ENCODE measurements around the gene PHACTR2.

PHACTR2 gene

GRCh38 chr6:143721642-143722041 is 43.9 kb downstream of the PHACTR2 start:
- Histone ChIP-seq H3K27ac (no peak overlapping the region), H3K36me3 (no peaks in the 10 kb centered on the region), H3K9me3 (ENCODE audit: severe bottlenecking) (no peaks in the 10 kb centered on the region), H3K4me3 (ENCODE audit: low read depth, low read length) (no peak overlapping the region), H3K27me3 (ENCODE audit: insufficient read depth, low read depth, severe bottlenecking) (no peaks in the 10 kb centered on the region)
- TF ChIP-seq, protein P1, sequence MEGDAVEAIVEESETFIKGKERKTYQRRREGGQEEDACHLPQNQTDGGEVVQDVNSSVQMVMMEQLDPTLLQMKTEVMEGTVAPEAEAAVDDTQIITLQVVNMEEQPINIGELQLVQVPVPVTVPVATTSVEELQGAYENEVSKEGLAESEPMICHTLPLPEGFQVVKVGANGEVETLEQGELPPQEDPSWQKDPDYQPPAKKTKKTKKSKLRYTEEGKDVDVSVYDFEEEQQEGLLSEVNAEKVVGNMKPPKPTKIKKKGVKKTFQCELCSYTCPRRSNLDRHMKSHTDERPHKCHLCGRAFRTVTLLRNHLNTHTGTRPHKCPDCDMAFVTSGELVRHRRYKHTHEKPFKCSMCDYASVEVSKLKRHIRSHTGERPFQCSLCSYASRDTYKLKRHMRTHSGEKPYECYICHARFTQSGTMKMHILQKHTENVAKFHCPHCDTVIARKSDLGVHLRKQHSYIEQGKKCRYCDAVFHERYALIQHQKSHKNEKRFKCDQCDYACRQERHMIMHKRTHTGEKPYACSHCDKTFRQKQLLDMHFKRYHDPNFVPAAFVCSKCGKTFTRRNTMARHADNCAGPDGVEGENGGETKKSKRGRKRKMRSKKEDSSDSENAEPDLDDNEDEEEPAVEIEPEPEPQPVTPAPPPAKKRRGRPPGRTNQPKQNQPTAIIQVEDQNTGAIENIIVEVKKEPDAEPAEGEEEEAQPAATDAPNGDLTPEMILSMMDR (IDR thresholded peaks at IDR 0.05; ENCODE audit: low read depth, low read length), result no peak
- no peak for DNase-seq

DNA sequence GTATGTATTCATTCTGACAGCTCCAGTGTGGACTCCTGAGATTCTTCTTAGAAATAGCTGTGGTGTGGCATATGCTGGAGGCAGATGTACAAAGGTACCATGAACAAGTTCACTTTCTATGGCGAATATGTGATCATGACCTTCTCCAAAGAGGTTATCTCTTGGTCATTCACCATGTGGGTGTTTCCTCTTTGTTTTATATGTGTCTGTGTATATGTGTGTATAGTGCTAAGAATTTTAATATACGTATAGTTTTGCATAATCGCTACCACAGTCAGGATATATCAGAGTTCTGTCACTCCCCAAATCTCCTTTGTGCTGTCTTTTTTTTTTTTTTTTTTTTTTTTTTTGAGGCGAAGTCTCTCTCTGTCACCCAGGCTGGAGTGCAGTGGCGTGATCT is 47.1 kb downstream of the PHACTR2 start:
- Histone ChIP-seq H3K36me3 (no peaks in the 10 kb centered on the region), H3K27ac (no peak overlapping the region), H3K27me3 (ENCODE audit: insufficient read depth, low read depth, severe bottlenecking) (no peaks in the 10 kb centered on the region), H3K4me3 (ENCODE audit: low read depth, low read length) (no peak overlapping the region), H3K9me3 (ENCODE audit: severe bottlenecking) (no peaks in the 10 kb centered on the region)
- TF ChIP-seq, protein P1 (IDR thresholded peaks at IDR 0.05; ENCODE audit: low read depth, low read length), result no peak
- no peak for DNase-seq

GRCh38 chr6:143726015-143726647 is 48.4 kb downstream of the PHACTR2 start:
- Histone ChIP-seq H3K9me3 (ENCODE audit: severe bottlenecking) (no peaks in the 10 kb centered on the region), H3K27ac (no peak overlapping the region), H3K27me3 (ENCODE audit: insufficient read depth, low read depth, severe bottlenecking) (no peaks in the 10 kb centered on the region), H3K36me3 (no peaks in the 10 kb centered on the region), H3K4me3 (ENCODE audit: low read depth, low read length) (no peak overlapping the region)
- no peak for DNase-seq
- TF ChIP-seq, protein P1 (IDR thresholded peaks at IDR 0.05; ENCODE audit: low read depth, low read length), result no peak

GRCh38 chr6:143727035-143727434 is 49.3 kb downstream of the PHACTR2 start:
- Histone ChIP-seq H3K36me3 (no peaks in the 10 kb centered on the region), H3K4me3 (ENCODE audit: low read depth, low read length) (no peak overlapping the region), H3K27ac (no peak overlapping the region), H3K27me3 (ENCODE audit: insufficient read depth, low read depth, severe bottlenecking) (no peaks in the 10 kb centered on the region), H3K9me3 (ENCODE audit: severe bottlenecking) (no peaks in the 10 kb centered on the region)
- TF ChIP-seq, protein P1 (IDR thresholded peaks at IDR 0.05; ENCODE audit: low read depth, low read length), result no peak
- no peak for DNase-seq

- Histone ChIP-seq H3K36me3 (no peaks in the 10 kb centered on the region), H3K27ac (no peak overlapping the region)
These were observed 54.0 kb downstream of the PHACTR2 start for GRCh38 chr6:143731789-143732188.

More at GRCh38 chr6:143731789-143732188, 54.0 kb downstream of the PHACTR2 start:
- Histone ChIP-seq H3K4me3 (ENCODE audit: low read depth, low read length) (no peak overlapping the region), H3K9me3 (ENCODE audit: severe bottlenecking) (no peaks in the 10 kb centered on the region), H3K27me3 (ENCODE audit: insufficient read depth, low read depth, severe bottlenecking) (no peaks in the 10 kb centered on the region)
- DNase-seq, result no peak
- TF ChIP-seq, protein P1 (IDR thresholded peaks at IDR 0.05; ENCODE audit: low read depth, low read length), result no peak

Measured in WERI-Rb-1 (cell line).